Fibroblast of villous mesenchyme (primary cell): ENCODE measurements around the gene CCDC136. TPM values are rescaled to one million over a fixed set of nuclear protein-coding genes. Genes with fewer than 3 reads are reported as not detected.

ENCODE experiments used
- DNase-seq: peaks from one replicate; pipeline ENCODE4 v3.0.0-alpha.2; 2010; ENCODE audit warnings: low read depth
- H3K4me3 ChIP-seq: 2 replicates; pipeline ENCODE4 v1.5.1; 2011; ENCODE audit warnings: low read depth, mild to moderate bottlenecking, low read length
- total RNA-seq: library from RNA; depleted of rRNA; stranded (reverse); fragments of >200 nt; gene quantifications from 2 replicates; pipeline ENCODE4 v1.2.3, GENCODE V29; 2012
- TF ChIP-seq, protein P1 (sequence below): IDR thresholded peaks from 2 replicates; pipeline ENCODE4 v1.5.1; 2012; ENCODE audit warnings: low read depth, mild to moderate bottlenecking, low read length; ENCODE audit not compliant: insufficient read depth

Gene CCDC136
- total RNA-seq, 1 donor: 9.9 TPM

DNA sequence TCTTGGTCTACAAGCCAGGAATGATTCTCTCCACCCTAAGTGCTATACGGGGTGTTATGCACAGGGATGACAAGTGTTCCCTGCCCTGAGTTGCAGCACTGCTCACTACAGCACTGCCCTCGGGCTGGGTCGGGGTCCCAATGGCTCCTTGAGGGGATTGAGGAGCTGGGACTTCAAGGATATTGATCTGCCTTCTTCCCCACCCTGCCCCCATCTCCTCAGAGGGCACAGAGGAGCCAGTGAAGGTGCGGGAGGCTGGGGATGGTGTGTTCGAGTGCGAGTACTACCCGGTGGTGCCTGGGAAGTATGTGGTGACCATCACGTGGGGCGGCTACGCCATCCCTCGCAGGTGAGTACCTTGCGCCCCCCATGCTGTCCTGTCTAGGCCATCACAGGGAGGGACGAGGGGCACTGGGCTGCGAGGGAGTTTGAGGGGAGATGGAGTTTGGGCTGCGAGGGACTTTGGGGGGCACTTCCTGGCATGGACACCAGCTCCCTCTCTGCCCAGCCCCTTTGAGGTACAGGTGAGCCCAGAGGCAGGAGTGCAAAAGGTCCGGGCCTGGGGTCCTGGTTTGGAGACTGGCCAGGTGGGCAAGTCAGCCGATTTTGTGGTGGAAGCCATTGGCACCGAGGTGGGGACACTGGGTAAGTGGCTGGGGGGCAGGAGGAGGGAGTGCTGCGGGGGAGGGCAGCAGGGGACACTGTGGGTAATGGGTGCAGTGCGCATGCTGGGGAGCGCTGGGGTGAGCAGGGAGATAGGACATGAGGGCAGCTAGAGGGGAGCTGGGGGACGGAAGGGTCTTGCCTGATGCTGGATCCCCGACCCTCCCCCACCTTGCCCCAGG, 48.8 kb downstream of the CCDC136 start:
- H3K4me3 ChIP-seq: no peak overlapping the region
- TF ChIP-seq, protein P1, sequence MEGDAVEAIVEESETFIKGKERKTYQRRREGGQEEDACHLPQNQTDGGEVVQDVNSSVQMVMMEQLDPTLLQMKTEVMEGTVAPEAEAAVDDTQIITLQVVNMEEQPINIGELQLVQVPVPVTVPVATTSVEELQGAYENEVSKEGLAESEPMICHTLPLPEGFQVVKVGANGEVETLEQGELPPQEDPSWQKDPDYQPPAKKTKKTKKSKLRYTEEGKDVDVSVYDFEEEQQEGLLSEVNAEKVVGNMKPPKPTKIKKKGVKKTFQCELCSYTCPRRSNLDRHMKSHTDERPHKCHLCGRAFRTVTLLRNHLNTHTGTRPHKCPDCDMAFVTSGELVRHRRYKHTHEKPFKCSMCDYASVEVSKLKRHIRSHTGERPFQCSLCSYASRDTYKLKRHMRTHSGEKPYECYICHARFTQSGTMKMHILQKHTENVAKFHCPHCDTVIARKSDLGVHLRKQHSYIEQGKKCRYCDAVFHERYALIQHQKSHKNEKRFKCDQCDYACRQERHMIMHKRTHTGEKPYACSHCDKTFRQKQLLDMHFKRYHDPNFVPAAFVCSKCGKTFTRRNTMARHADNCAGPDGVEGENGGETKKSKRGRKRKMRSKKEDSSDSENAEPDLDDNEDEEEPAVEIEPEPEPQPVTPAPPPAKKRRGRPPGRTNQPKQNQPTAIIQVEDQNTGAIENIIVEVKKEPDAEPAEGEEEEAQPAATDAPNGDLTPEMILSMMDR: no peak
- no peak for DNase-seq

DNA sequence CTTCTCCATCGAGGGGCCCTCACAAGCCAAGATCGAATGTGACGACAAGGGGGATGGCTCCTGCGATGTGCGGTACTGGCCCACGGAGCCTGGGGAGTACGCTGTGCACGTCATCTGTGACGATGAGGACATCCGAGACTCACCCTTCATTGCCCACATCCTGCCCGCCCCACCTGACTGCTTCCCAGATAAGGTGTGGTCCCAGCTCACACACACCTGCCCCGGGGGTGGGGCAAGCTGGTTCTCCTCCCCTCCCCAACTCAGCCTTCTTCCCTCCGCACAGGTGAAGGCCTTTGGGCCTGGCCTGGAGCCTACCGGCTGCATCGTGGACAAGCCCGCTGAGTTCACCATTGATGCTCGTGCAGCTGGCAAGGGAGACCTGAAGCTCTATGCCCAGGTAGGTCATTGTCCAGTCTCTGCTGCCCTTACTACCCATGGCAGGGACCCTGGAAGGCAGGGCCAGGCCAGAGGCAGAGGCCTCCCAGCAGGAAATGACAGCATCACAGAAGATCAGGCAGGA, 49.5 kb downstream of the CCDC136 start:
- no peak for DNase-seq
- TF ChIP-seq, protein P1: no peak
- H3K4me3 ChIP-seq: no peak overlapping the region

DNA sequence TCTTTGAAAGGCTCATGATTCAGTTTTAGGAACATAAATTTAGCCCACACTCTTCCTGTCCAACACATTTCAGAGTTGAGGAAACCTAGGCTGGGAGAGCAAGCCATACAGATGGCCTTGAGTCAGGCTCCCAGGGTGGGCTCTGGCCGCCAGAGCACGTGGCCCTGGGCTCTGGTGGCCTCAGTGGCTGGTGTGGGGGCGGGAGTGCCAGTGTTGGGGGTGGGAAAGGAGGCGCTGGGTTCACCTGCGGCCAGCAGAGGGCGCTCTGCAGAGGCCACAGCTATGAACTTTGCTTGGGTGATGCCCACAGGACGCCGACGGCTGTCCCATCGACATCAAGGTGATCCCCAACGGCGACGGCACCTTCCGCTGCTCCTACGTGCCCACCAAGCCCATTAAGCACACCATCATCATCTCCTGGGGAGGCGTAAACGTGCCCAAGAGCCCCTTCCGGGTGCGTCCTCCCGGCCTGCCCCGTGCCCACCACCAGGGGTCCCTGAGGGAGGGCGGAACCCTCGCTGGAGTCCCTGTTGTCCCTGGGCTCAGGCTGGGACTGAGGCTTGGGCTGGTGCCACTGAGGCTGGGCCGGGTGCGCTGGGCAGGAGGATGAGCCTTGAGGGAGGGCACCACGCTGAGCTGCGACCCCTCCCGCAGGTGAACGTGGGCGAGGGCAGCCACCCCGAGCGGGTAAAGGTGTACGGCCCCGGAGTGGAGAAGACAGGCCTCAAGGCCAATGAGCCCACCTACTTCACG, 50.3 kb downstream of the CCDC136 start:
- TF ChIP-seq, protein P1: peak; percentile 60
- no peak overlapping the region for H3K4me3 ChIP-seq
- DNase-seq: no peak

DNA sequence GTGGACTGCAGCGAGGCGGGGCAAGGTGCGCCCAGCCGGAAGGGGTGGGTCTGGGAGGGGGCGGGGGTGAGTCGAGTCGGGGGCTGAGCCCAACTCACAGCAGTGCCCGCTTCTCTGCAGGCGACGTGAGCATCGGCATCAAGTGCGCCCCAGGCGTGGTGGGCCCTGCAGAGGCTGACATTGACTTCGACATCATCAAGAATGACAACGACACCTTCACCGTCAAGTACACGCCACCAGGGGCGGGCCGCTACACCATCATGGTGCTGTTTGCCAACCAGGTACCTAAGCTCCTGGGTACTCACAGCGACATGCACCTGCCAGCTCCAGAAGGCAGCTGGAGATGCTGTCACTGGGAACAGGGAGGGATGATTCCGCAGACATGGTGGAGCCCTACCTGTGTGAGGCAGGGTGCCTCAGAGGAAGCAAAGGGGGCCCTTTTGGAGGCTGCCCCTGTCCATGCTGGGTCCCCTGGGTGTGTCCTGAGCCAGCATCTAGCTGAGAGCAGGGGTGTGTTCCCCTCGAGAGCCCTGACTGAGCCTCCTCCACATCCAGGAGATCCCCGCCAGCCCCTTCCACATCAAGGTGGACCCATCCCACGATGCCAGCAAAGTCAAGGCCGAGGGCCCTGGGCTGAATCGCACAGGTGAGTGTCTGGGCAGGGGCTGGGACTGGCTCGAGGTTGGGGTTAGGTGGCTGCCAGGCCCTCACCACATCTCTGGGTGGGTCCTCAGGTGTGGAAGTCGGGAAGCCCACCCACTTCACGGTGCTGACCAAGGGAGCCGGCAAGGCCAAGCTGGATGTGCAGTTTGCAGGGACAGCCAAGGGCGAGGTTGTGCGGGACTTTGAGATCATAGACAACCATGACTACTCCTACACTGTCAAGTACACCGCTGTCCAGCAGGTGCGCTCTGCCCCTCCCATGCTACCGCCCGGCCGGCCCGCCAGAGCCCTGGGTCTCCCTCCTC, 51.2 kb downstream of the CCDC136 start:
- TF ChIP-seq, protein P1: no peak
- no peak for DNase-seq
- H3K4me3 ChIP-seq: no peak overlapping the region

DNA sequence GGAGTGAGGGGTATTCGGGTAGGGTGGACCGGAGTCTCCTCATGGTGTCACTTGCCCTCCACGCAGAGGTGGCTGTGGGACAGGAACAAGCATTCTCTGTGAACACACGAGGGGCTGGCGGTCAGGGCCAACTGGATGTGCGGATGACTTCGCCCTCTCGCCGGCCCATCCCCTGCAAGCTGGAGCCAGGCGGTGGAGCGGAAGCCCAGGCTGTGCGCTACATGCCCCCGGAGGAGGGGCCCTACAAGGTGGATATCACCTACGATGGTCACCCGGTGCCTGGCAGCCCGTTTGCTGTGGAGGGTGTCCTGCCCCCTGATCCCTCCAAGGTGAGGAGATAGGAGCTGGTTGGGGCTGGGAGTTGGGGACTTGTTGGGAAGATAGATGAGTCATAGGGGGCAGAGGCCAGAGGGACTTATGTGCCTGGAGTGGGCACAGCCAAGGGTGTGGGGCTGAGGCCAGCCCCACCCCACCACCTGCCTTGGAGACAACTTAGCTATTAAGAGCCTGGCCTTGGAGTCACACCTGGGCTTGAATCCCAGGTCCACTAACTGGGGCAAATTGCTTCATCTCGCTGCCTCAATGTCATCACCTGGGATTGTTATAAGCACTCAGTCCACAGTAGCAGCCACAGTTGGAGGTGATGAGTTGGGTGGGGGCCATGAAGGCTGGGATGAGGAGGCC, 52.3 kb downstream of the CCDC136 start:
- TF ChIP-seq, protein P1: no peak

More for the DNA sequence above, 52.3 kb downstream of the CCDC136 start:
- no peak for DNase-seq
- H3K4me3 ChIP-seq: no peak overlapping the region
